Measurements from ENCODE around the gene CCP110.

Gene CCP110, protein sequence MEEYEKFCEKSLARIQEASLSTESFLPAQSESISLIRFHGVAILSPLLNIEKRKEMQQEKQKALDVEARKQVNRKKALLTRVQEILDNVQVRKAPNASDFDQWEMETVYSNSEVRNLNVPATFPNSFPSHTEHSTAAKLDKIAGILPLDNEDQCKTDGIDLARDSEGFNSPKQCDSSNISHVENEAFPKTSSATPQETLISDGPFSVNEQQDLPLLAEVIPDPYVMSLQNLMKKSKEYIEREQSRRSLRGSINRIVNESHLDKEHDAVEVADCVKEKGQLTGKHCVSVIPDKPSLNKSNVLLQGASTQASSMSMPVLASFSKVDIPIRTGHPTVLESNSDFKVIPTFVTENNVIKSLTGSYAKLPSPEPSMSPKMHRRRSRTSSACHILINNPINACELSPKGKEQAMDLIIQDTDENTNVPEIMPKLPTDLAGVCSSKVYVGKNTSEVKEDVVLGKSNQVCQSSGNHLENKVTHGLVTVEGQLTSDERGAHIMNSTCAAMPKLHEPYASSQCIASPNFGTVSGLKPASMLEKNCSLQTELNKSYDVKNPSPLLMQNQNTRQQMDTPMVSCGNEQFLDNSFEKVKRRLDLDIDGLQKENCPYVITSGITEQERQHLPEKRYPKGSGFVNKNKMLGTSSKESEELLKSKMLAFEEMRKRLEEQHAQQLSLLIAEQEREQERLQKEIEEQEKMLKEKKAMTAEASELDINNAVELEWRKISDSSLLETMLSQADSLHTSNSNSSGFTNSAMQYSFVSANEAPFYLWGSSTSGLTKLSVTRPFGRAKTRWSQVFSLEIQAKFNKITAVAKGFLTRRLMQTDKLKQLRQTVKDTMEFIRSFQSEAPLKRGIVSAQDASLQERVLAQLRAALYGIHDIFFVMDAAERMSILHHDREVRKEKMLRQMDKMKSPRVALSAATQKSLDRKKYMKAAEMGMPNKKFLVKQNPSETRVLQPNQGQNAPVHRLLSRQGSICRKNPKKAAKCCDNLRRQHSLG

DNA sequence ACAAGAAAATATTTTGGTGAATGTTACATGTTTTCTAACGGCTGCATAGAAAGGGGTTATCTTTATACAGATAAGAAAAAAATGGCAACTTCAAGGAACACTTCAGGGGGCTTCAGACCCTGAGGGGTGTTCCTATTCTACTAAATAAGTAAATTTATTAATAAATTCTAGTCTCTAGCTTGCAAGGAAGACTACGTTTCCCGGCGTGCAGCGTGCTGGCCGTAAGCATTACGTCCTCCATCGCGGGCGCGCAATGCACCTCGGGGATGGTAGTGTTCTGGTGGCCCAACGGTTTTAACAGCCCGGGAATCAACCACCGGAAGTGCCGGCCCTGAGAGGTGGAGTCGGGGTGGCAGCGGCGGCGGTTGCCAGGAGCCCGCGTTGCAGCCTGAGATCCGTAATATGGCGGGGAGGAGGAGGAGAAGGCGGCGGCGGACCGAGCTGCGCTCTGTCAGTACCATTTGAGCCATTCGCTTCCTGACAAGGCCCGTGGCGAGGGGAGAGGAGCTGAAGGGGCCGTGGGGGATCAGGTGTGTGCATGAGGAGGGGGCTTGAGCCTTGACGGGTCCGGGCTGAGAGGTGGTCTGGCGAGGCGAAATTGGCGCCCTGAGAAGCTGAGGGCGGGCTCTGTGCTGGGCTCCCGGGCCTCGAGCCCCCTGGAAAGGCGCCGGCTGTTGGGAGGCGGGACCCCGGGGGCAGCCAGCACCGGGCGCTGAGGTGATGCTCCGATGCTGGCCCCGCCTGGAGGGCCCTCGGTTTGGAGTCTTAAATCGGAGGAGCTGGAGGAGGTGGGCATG is at the start of gene CCP110:
Gene CCP110, plus strand, starts transcription at position 384 of the 797 bp plus-strand sequence. CDS start 3,940 bp downstream, outside the sequence.
- peak; percentile 99 for DNase-seq

DNA sequence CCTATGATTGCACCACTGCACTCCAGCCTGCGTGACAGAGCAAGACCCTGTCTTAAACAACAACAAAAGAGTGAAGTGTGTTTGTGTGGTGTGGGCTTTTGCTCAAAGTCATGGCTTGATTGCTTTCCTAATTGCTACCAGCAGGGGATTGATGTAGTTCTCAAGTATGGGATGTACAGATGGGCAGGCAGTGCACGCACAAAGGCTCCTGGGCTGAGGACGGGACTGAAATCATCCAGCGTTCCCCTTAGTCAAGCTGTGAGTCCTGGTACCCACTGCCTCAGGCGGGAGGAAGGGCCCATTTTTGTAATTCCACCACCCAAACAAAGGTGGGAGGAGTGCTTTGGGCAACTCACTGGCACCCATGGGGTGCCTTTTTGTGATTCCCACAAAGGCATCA is 49.1 kb upstream of the CCP110 start:
- no peak for DNase-seq

DNA sequence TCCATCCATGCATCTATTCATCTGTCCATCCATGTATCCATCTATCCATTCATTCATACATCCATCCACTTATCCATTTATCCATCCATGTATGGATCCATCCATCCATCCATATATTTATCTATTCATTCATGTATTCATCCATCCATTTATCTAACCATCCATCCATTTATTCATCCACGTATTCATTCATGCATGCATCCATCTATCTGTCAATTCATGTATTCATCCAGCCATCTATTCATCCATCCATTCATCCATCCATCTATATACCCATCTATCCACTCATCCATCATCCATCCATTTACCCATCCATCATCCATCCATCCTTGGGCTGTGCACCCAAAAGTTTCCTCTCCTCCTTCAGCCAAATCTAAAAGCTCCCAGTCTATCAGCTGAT is 45.2 kb upstream of the CCP110 start:
- DNase-seq: no peak

DNA sequence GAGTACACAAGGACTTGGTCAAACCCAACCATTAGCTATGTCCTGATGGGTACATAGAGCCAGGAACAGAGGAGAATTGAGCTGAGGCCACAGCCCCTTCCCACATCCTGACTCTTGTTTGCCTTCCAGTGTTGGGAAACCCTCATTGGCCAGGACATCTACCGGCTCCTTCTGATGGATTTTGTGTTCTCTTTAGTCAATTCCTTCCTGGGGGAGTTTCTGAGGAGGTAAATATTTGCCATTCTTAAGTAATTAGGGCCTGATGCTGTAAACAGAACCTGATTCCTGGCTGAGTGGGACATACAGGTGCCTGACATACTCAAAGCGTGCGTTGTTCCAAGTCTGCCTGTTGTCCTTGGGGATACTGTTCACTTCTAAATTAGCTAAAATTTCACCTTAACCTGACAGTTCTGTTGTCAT is 44.4 kb upstream of the CCP110 start:
- DNase-seq: no peak

DNA sequence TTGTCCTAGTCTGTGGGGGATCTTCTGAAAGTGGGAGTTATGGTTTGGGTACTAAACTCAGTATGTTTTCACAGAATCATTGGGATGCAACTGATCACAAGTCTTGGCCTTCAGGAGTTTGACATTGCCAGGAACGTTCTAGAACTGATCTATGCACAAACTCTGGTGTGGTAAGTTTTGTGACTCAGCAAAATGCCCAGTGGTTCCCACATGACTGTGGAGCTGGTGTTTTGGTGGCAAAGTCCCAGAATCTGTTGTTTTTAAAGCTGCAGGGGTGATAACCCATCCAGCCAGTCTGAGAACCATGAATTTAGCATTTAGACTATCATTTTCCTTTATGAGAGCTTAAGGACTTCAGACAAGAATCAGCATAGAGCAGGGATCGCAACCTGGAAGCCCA is 42.4 kb upstream of the CCP110 start:
- peak; percentile 73 for DNase-seq

DNA sequence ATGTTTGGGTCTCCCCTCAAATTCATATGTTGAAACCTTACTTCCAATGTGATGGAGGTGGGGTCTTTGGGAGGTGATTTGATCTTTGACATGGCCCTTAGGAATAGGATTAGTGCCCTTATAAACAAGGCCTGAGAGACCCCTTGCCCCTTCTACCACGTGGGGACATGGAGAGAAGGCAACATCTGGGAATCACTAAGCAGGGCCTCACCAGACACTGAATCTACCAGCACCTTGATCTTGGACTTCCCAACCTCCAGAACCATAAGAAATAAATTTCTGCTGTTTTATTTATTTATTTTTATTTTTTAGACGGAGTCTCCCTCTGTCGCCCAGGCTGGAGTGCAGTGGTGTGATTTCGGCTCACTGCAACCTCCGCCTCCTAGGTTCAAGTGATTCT is 42.0 kb upstream of the CCP110 start:
- no peak for DNase-seq

DNA sequence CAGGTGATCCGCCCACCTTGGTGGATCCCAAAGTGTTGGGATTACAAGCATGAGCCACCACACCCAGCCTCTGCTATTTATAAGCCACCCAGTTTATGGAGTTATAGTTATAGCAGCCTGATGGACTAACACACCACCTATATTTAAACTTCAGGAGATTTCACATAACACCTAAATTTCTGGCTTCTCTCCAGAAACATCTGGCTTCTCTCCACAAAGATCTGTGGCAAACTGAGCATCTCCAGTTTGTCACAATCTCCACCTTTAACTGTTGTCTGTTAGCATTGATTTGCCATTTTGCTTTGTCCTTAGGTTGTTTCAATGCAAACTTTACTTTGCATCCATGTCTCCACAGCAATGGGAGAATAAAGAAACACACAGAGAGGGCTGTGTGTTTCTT is 41.5 kb upstream of the CCP110 start:
- DNase-seq: no peak

DNA sequence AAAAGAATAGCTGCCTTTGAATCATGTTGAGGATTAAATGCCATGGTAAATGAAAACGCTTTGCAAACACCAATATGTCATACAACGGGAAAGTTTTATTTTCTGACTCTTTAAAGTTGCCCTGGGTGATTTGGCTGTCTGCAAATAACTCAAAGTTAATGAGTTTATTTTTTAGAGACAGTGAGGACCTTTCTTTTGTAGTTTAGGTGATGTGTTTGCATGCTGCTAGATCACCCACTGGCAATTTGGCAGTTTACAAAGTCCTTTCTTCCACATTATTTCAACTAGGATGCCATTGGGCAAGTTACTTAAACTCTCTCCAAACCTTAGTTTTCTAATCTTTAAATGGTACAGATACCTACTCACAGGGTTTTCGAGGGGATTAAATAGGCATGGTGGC is 39.6 kb upstream of the CCP110 start:
- DNase-seq: no peak

DNA sequence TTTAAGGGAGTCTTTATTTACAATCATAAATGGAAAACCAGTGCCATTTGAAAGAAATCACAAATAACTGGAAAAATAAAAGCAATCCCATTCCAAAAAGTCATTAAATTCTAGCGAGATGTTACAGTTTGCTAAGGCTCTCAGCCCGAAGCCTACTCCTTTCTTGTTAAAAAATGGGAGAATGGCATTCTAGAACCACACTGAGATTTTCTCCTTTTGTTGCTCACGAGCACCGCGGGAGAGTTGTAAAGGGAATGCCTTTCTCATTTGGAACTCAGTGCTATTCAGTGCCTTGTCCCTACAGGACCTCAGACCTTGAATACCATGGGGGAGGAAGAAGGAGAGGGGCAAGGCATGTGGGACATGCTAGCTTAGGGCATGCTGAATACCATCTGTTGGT is 38.1 kb upstream of the CCP110 start:
- no peak for DNase-seq

DNA sequence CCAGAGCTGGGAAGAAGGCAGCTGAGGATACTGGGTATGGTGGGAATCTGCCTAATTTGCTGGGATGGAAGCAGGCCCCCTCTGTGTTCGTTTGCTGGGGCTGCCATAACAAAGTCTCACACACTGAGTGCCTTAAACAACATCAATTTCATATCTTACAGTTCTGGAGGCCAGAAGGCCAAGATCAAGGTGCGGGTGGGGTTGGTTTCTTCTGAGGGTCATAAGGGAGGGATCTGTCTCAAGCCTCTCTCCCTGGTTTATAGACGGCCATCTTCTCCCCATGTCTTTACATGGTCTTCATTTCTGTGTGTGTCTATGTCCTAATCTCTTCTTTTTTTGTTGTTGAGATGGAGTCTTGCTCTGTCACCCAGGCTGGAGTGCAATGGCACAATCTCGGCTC is 37.7 kb upstream of the CCP110 start:
- DNase-seq: no peak

DNA sequence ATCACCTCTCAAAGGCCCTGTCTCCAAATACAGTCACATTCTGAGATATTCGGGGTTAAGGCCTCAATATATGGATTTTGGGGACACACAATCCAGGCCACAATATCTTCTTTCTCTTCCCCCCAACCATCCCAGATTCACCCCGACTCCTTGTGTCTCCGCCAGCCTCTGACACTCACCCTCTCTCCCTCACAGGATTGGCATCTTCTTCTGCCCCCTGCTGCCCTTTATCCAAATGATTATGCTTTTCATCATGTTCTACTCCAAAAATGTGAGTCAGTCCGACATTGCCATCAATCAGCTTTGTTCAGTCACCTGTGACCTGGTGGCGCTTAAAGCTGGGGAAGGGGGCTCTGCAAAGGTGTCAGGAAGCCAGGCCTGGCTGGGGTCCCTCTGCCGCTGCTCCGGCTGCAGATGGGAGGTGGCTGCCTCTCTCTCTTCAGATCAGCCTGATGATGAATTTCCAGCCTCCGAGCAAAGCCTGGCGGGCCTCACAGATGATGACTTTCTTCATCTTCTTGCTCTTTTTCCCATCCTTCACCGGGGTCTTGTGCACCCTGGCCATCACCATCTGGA is 36.9 kb upstream of the CCP110 start:
- no peak for DNase-seq

DNA sequence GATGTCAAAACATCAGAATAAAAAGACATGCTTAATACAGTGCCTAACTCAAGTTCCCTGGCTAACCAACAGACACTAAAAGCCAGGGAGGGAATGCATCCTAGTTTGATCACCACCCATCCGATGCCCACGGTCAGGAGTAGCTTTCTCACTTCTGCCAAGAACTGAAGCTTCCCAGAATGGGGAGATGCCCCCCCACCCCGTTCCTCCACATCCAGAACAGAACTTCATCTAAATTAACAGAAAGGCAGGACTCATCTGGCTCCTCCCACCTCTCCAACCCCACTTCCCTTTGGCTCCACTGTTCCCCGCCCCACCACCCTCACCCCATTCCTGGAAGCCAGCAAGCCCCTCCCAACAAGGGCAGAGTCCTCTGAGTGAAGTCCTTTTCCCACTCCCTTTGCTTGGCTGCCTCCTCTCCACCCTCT is 35.5 kb upstream of the CCP110 start:
- DNase-seq: peak; percentile 51

DNA sequence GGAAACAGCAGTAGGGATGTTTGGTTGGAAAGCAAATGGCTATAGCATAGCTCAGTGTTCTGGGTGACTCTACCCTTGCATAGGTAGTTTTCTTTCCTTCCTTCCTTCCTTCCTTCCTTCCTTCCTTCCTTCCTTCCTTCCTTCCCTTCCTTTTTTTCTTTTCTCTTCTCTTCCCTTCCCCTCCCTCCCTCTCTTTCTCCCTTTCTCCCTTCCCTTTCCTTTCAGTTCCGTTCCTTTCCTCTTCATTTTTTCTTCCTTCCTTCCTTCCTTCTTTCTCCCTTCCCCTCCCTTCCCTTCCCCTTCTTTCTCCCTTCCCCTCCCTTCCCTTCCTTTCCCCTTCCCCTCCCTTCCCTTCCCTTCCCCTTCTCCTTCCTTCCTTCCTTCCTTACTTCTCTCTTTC is 33.1 kb upstream of the CCP110 start:
- DNase-seq: no peak

DNA sequence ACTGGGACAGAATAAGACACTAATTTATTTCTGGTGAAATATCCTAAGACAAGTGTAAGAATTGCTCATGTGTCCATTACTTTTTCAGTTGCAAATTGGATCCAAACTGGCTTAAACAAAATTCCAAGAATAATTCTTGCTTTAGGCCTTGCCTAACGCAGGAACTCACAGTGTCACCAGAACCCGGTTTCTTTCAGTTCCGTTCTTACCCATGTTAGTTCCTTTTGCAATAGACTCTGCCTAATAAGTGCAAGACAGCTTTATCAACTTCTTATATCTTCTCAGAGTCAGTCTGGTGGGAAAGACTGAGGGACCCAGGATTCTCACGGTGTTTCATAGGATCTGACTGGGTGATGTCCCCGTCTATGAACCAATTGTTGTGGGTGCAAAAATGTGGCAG is 26.6 kb upstream of the CCP110 start:
- no peak for DNase-seq

DNA sequence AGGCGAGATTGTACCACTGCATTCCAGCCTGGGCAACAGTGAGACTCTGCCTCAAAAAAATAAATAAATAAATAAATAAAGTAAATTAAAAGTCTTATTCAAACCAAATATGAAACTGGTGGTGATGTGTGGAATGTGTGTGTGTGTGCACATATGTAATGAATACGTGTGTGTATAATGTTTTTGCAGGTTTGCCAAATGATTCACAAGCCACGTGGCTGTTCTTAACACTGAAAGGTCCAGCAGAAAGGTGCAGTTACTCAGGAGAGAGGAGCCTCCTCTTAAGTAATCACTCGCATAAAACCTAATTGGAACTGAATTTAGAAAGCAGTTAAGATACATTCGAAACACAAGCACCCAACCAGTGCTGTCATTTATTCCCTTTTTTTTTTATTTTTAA is 24.7 kb upstream of the CCP110 start:
- DNase-seq: no peak

DNA sequence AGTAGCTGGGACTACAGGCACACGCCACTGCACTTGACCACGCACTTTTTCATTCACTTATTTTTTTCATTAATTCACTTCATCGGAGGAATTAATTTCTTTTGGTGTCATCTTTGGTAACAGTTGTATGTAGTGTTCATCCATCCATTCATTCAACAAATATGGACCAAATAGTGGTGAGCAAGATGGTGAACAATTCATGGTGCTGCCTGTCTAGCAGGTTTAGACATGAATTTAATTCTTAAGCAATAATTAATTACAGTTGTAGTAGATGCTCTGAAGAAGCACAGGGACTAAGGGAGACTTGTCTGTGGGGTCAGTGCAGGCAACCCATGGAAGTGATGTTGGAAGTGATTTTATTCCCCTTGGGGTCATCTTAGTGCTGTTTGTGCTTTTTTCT is 24.3 kb upstream of the CCP110 start:
- no peak for DNase-seq

DNA sequence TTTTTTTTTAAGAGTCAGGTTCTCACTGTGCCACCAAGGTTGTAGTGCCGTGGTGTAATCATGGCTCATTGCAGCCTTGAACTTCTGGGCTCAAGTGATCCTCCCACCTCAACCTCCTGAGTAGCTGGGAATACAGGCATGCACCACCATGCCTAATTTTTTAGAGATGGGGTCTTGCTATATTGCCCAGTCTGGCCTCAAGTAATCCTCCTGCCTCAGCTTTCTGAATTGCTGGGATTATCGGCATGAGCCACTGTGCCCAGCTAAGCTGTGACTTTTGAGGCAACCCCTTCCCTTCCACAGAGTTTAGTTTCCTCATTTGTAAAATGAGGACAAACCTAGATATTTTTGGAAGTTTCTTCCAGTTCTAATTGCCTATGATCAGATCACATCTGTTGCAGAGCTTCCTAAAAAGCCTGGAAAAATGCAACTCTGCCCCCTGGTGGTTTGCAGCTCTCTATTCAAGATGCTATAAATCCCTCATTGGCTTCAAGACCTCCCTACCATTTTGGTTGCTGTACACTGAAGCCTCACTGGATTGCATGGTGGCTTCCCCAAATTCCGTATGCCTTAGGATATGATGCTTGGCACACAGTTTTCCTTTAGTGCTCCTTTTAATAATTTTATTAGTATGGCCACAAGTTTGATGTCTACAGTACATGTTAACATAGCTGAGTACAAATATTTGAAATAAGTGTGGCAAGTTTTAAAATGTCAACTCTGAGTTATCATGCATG is 21.2 kb upstream of the CCP110 start:
- DNase-seq: peak; percentile 91

DNA sequence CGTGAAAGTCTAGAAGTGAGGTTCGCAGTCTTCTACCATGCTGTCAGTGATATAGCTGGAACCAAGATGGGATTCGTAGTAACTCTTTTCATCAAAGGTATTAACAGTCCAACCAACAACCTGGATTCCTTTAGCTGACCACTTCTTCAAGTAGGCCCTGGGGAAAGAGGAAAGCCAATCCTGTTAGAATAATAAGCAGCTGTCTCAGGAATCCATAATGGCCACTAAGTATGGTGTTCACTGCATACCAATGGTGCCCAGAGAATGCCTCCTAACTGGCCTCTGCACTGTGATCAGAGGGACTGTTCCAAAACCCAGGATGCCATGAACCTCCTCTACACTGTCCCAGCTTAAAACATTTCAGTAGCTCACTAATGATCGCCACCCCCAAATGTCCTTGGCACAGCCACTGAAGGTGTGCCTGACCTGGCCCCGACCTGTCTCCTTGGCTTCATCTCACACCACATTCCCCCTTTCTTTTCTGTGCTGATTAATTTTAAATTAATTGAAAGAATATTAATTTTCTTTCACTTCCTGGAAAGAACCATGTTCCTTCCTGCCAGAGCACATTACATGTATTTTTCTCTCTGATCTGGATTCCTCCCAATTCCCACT is 20.2 kb upstream of the CCP110 start:
- DNase-seq: no peak

DNA sequence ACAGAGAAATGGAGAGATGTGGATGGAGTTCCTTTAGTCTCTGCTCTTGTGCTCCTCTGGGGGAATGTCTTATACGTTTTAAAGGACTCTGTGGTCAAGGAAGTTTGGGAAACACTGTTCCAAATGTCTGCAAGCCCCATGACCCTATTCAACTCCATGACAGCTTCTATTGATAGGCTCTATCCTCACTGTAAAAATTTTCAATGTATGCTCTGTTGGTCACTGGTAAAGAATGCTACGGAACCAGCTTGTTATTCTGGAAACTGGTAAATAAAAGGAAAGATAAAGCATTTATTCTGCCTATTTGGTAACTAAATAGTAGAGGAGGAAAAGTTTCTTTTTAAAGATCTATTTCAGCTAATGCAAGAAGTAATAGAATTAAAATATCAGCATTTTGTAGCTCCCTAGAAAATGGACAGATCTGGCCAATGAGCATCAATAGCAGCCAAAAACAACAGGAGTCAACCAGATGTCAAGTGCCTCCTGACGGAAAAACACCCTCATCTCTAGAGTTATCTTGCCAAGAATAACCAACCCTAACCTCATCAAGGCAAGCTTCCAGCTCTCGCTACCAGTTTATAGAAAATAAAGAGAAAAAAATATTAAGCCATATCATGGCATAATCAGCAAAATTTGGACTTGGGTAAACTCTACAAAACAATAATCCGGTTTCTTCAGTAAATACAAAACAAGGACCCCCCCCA is 18.0 kb upstream of the CCP110 start:
- no peak for DNase-seq

DNA sequence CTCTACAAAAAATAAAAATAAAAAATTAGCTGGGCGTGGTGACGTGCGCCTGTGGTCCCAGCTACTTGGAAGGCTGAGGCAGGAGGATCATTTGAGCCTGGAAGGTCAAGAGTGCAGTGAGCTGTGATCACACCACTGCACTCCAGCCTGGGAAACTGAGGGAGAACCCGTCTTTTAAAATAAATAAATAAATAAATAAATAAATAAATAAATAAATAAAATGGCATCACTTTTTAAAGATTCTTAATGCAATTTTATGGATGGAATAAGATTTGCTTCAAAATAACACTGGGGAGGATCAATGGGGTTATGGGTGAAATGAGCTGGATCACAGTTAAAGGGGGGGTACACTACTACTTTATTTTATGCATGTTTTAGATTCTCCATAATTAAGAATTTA is 16.8 kb upstream of the CCP110 start:
- no peak for DNase-seq

DNA sequence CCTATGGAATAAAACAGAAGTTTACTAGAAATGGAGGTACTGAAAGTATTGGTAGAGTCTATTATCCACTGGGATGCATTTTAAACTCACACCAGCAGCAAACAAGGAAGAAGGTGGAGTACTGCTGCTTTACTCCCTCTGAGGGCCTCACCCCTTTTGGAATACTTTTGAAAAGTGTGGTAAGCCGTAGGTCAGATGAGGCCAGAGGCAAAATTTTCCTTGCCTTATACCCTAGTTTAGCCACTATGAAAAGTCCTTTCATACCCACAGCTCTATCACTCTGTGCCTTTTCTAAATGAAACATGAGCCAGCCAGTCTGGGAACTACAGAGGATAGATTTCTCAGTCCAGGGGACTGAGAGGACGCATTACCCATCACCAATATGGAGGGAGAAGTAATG is 15.9 kb upstream of the CCP110 start:
- DNase-seq: no peak
